Sigmoid colon (tissue), 7 donors: Measurements from ENCODE around the gene MRTO4. TPM values are rescaled to one million over a fixed set of nuclear protein-coding genes. Genes with fewer than 3 reads are reported as not detected.

Experiments used
- DNase-seq: peaks from one replicate; pipeline ENCODE4 v3.0.0-alpha.2; 2019
- H3K27ac ChIP-seq, 4 donors: fragments of 200-600 bp; sonication (generic); one replicate each; pipeline ENCODE4 v1.5.1; 2016 to 2019; ENCODE audit warnings: mild to moderate bottlenecking in 1 of 4
- H3K27me3 ChIP-seq, 3 donors: fragments of 200-600 bp; sonication (generic); one replicate each; pipeline ENCODE4 v1.5.1; 2019; ENCODE audit warnings: mild to moderate bottlenecking in 1 of 3
- H3K36me3 ChIP-seq, 4 donors: fragments of 200-600 bp; sonication (generic); one replicate each; pipeline ENCODE4 v1.5.1; 2016 to 2019
- H3K4me1 ChIP-seq, 4 donors: fragments of 200-600 bp; sonication (generic); one replicate each; pipeline ENCODE4 v1.5.1; 2017 to 2019
- H3K4me3 ChIP-seq, 4 donors: fragments of 200-600 bp; sonication (generic); one replicate each; pipeline ENCODE4 v1.5.1; 2017 to 2019; ENCODE audit warnings: mild to moderate bottlenecking in 2 of 4, moderate library complexity in 1 of 4
- H3K9me3 ChIP-seq, 4 donors: fragments of 200-600 bp in 3 of 4; sonication (generic) in 3 of 4; one replicate each; pipeline versions ENCODE4 v1.5.1 to v1.6.1; 2013 to 2019
- EP300 ChIP-seq, 4 donors: sonication (generic); formaldehyde crosslinking; IDR thresholded peaks; one replicate each; pipeline ENCODE4 v1.6.1; 2017; ENCODE audit warnings: antibody characterized with exemption in 4 of 4
- POLR2A ChIP-seq, 2 donors: fragments of 450-650 bp; IDR thresholded peaks; one replicate each; pipeline ENCODE4 v1.6.1; 2016; ENCODE audit warnings: antibody characterized with exemption in 2 of 2, mild to moderate bottlenecking in 2 of 2, moderate library complexity in 2 of 2
- POLR2AphosphoS5 ChIP-seq, 4 donors: sonication (generic); formaldehyde crosslinking; IDR thresholded peaks; one replicate each; pipeline ENCODE4 v1.6.1; 2017; ENCODE audit warnings: antibody characterized with exemption in 4 of 4
- WGBS, 2 donors: extraction: QIAGEN DNeasy Blood & Tissue Kit; methylation state at CpG; one replicate each; pipeline ENCODE4 v1.1.7; 2013; 5-methylcytosine and 5-hydroxymethylcytosine counted together
- intact Hi-C: fragments of 100-400 bp; cut with DNase I; formaldehyde crosslinking; loops from one replicate; pipeline ENCODE4 v1.15.1; 2023
- polyA plus RNA-seq, 3 donors: library from polyadenylated mRNA; stranded (reverse); fragments of 200-250 nt; gene quantifications; one replicate each; pipeline ENCODE4 v1.2.3, GENCODE V29; 2013
- small RNA-seq, 3 donors: library from RNA; depleted of rRNA; stranded (forward); fragments of <200 nt; gene quantifications; one replicate each; pipeline ENCODE3, GENCODE V24; 2016
- total RNA-seq, 4 donors: library from RNA; depleted of rRNA; stranded (reverse); fragments of >200 nt; gene quantifications; one replicate each; pipeline ENCODE4 v1.1.0, GENCODE V29; 2016
- TF ChIP-seq, protein P1 (sequence below), 4 experiments: fragments of 450-650 bp in 3 of 4; fragments of 200-600 bp in 1 of 4; IDR thresholded peaks; one replicate each; pipeline ENCODE4 v1.5.1; 2016 to 2019; ENCODE audit warnings: antibody characterized with exemption in 4 of 4, mild to moderate bottlenecking in 3 of 4, moderate library complexity in 2 of 4
- donor health status: healthy with polysubstance abuse.
- donor health status: Bipolar disorder and iron deficiency.
- donor health status: healthy.

The MRTO4 gene
- total and polyA plus RNA-seq, 7 donors, result 10.8 to 44.1 (median 15.0) TPM

DNA sequence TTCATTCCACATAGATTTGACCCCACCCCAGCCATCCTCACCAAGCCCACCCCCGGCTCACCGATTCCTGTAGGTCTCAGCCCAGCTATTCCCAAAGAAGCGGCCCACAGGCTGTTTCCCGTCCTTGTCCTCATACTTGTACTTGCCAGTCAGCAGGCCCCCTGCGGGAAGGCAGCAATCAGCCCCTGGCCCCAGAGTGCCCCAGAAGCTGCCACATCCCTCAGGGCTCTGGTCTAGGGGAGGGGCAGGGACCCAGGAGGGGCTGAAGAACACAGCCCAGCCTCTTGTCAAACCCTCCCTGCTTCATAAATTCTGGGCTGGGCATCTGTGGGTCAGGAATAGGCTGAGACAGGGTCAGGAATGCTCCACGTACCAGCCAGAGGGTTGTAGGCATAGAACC is 55.3 kb downstream of the MRTO4 start:
- Histone ChIP-seq H3K9me3 (no peaks in the 10 kb centered on the region), H3K4me3 (no peak overlapping the region), H3K27ac (no peak overlapping the region), H3K36me3 (peaks cover 18 to 67% (median 38%) of the 10 kb centered on the region in 4 donors), H3K4me1 (peaks cover 0 to 13% (median 11%) of the 10 kb centered on the region in 4 donors), H3K27me3 (no peaks in the 10 kb centered on the region)
- peak; percentile 50 for DNase-seq
- WGBS, 2 donors, result 95 to 98% methylated on average over 6 of the region's 6 CpGs
- intact Hi-C loops, result no loop called here
- no peak for TF ChIP-seq POLR2AphosphoS5 (IDR thresholded peaks at IDR 0.05)
- no peak for TF ChIP-seq POLR2A (IDR thresholded peaks at IDR 0.05)
- TF ChIP-seq EP300 (IDR thresholded peaks at IDR 0.05), result no peak
- TF ChIP-seq, protein P1, sequence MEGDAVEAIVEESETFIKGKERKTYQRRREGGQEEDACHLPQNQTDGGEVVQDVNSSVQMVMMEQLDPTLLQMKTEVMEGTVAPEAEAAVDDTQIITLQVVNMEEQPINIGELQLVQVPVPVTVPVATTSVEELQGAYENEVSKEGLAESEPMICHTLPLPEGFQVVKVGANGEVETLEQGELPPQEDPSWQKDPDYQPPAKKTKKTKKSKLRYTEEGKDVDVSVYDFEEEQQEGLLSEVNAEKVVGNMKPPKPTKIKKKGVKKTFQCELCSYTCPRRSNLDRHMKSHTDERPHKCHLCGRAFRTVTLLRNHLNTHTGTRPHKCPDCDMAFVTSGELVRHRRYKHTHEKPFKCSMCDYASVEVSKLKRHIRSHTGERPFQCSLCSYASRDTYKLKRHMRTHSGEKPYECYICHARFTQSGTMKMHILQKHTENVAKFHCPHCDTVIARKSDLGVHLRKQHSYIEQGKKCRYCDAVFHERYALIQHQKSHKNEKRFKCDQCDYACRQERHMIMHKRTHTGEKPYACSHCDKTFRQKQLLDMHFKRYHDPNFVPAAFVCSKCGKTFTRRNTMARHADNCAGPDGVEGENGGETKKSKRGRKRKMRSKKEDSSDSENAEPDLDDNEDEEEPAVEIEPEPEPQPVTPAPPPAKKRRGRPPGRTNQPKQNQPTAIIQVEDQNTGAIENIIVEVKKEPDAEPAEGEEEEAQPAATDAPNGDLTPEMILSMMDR (IDR thresholded peaks at IDR 0.05), result no peak

DNA sequence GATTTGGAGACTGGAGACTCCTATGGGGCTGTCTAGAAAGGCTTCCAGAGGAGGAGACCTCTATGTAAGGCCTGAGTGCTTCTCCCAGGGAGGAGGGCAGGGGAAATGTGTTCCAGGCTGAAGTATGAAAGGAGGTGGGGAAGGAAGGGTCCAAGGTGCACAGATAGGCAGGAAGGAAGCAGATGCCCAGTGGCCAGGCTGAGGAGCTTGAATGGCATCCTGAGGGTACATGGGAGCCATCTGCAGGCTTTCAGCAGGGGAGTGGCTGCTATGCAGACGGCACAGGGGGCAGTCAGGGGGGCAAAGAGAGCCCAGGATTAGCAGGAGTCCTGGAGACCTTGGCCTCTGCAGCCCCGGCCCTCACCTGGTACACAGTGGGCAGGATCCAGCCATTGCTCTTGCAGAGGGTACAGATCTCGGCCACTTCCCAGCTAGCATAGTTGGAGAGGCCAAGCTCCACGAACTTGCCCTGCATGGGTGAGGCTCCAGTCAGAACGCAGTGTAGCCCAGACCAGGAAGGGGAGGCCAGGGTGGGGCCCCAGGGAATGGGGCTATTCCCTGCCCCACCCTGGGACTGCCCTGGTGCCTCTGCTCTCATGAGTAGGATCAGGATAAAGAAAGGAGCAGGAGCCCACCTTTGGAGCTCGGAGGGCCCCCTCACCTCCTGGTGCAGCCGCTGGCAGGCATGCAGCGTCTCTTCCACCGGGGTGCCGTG is 56.3 kb downstream of the MRTO4 start:
- H3K27me3 ChIP-seq, result no peaks in the 10 kb centered on the region
- peaks cover 17 to 57% (median 38%) of the 10 kb centered on the region in 4 donors for H3K36me3 ChIP-seq
- H3K9me3 ChIP-seq, result no peaks in the 10 kb centered on the region
- peak; percentile 48 for DNase-seq
- no peak overlapping the region for H3K27ac ChIP-seq
- TF ChIP-seq, protein P1 (IDR thresholded peaks at IDR 0.05), result no peak
- TF ChIP-seq POLR2A (IDR thresholded peaks at IDR 0.05) (no peak), POLR2AphosphoS5 (IDR thresholded peaks at IDR 0.05) (no peak), EP300 (IDR thresholded peaks at IDR 0.05) (no peak)
- no peak overlapping the region for H3K4me3 ChIP-seq
- H3K4me1 ChIP-seq, result peaks cover 0 to 19% (median 16%) of the 10 kb centered on the region in 4 donors
- 58 to 84% methylated on average over 10 of the region's 10 CpGs for WGBS, 2 donors
- intact Hi-C loops, result no loop called here

DNA sequence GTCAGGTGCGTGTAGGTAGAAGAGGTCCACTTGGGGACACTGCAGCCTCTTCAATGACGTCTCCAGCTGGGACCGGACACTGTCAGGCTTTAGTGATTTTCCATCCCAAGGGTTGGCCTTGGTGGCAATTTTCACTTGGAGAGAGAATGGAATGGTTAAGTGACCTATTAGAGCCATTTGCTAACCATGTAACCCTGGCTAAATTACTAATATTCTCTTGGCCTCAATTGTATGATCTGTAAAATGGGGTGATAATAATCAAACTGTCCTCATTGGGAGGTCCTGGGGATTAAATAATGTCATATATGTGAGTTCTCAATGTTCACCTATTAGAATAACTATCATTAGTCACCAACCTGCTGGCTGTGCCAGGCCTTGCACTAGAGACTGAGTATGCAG is 56.9 kb downstream of the MRTO4 start:
- TF ChIP-seq, protein P1 (IDR thresholded peaks at IDR 0.05), result no peak
- TF ChIP-seq POLR2AphosphoS5 (IDR thresholded peaks at IDR 0.05), result no peak
- no peak for TF ChIP-seq EP300 (IDR thresholded peaks at IDR 0.05)
- no peak for TF ChIP-seq POLR2A (IDR thresholded peaks at IDR 0.05)
- peaks cover 12 to 51% (median 35%) of the 10 kb centered on the region in 4 donors for H3K36me3 ChIP-seq
- H3K4me1 ChIP-seq, result peaks cover 0 to 25% (median 22%) of the 10 kb centered on the region in 4 donors
- no peaks in the 10 kb centered on the region for H3K9me3 ChIP-seq
- H3K4me3 ChIP-seq, result no peak overlapping the region
- WGBS, 2 donors, result 90 to 96% methylated on average over 3 of the region's 3 CpGs
- DNase-seq, result no peak
- H3K27ac ChIP-seq, result no peak overlapping the region
- intact Hi-C loops, result no loop called here
- no peaks in the 10 kb centered on the region for H3K27me3 ChIP-seq

DNA sequence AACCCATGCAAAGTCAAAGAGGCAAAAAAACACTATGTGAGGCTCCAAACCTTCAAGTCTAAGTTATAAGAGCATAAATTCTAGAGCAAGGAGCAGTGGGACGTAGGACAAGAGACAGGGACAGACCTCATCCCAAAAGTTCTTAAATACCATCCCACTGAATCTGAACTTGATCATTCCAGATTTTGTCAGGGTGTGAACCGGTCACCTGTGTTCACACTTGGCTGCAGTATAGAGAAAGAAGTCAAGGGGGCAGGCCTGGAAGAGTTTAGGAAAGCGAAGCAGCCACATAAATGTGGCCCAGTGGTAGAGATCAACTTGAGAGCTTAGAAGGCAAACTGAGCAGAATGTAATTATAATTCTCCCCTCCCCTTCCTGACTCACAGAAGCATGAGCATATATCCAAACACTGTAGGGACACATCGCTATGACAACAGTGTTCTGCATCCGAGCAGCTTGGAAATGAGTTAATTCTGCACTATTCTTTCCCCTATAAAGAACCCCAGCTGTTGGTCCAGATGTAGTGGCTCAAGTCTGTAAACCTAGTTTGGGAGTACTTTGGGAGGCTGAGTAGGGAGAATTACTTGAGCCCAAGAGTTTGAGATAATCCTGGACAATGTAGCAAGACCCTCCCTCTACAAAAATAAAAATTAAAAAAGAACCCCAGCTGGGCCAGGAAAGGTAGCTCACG is 57.7 kb downstream of the MRTO4 start:
- no peak for DNase-seq
- WGBS, 2 donors, result 78 to 88% methylated on average over 6 of the region's 6 CpGs
- Histone ChIP-seq H3K27ac (no peak overlapping the region), H3K4me3 (no peak overlapping the region), H3K27me3 (no peaks in the 10 kb centered on the region), H3K9me3 (no peaks in the 10 kb centered on the region), H3K36me3 (peaks cover 9 to 44% (median 31%) of the 10 kb centered on the region in 4 donors), H3K4me1 (peaks cover 0 to 30% (median 25%) of the 10 kb centered on the region in 4 donors)
- TF ChIP-seq POLR2A (IDR thresholded peaks at IDR 0.05) (no peak), POLR2AphosphoS5 (IDR thresholded peaks at IDR 0.05) (no peak), EP300 (IDR thresholded peaks at IDR 0.05) (no peak)
- TF ChIP-seq, protein P1 (IDR thresholded peaks at IDR 0.05), result no peak
- intact Hi-C loops, result no loop called here

Small RNA genes within 50 kb of the gene (small RNA-seq; reads per million reads assigned to genes)
- gene RNU6-1099P, result 0 reads per million in 3 donors

Other genes with a start within 250 kb of the MRTO4 start
- gene UBR4, start 41.5 kb upstream of the MRTO4 start, total RNA-seq, result 100 to 1,000 TPM in 1 of 4 donors, 10 to 100 TPM in 3; 64.3 to 215 (median 85.5) TPM
- 100 to 1,000 TPM in 1 of 3 donors, 10 to 100 TPM in 2; 32.4 to 120 (median 42.0) TPM for gene UBR4, start 41.5 kb upstream of the MRTO4 start, polyA plus RNA-seq
- gene EMC1, start 281 bp upstream of the MRTO4 start, total RNA-seq, result 10 to 100 TPM; 19.6 to 46.5 (median 31.3) TPM
- gene EMC1, start 281 bp upstream of the MRTO4 start, polyA plus RNA-seq, result 10 to 100 TPM in 1 of 3 donors, 1 to 10 TPM in 2; 1.2 to 16.5 (median 3.2) TPM
- gene AKR7A3, start 37.0 kb downstream of the MRTO4 start, total RNA-seq, result 1 to 10 TPM in 3 of 4 donors, under 1 TPM in 1; 0.71 to 1.9 (median 1.5) TPM
- 100 to 1,000 TPM in 1 of 3 donors, 10 to 100 TPM in 2; 72.1 to 110 (median 78.3) TPM for gene AKR7A3, start 37.0 kb downstream of the MRTO4 start, polyA plus RNA-seq
- 100 to 1,000 TPM in 1 of 4 donors, 10 to 100 TPM in 3; 55.8 to 110 (median 77.2) TPM for gene AKR7A2, start 60.3 kb downstream of the MRTO4 start, total RNA-seq
- 10 to 100 TPM; 64.2 to 99.6 (median 84.1) TPM for gene AKR7A2, start 60.3 kb downstream of the MRTO4 start, polyA plus RNA-seq
- 10 to 100 TPM in 1 of 4 donors, 1 to 10 TPM in 3; 7.5 to 15.2 (median 8.8) TPM for gene SLC66A1, start 60.5 kb downstream of the MRTO4 start, total RNA-seq
- 10 to 100 TPM in 1 of 3 donors, 1 to 10 TPM in 2; 5.1 to 16.0 (median 7.2) TPM for gene SLC66A1, start 60.5 kb downstream of the MRTO4 start, polyA plus RNA-seq
- 100 to 1,000 TPM; 128 to 214 (median 145) TPM for gene CAPZB, start 233.7 kb downstream of the MRTO4 start, total RNA-seq
- 100 to 1,000 TPM; 372 to 454 (median 393) TPM for gene CAPZB, start 233.7 kb downstream of the MRTO4 start, polyA plus RNA-seq